ENCODE data around the gene ANKRD65.

DNA sequence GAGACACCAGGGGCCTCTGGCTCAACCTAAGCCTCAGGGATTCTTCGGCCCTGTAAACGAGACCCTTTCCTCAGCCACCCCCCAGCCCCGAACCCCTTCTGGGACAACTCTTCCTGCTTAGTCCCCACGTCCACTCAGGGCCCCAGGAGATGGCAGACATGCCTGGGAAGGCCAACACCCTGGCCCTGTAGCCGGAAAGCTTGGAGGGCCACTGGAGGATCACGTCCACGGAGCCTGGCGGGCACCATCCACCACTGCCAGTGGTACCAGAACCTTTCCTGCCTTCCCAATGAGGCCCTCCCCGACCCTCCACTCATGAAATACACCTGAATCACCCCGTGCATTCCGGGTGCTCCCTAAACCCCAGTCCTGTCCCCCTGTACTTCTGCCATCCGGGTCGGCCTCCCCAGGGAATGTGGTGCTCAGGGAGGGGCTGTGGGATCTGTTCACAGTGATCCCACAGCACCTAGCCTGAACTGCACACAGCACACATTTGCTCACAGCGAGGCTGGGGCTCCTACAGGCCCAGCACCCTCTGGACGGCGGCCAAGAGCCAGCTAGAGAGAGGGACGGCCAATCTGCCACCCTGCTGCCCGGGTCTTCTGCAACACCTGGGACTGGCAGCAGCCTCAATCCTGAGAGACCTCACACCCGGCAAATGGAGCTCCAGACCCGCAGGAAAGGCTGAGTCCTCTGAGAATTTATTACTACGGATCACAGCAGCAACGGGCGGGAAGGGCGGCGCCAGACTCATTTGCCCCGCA is 47.8 kb downstream of the ANKRD65 start:
- TF ChIP-seq CTCF (IDR thresholded peaks at IDR 0.05; ENCODE audit: poor library complexity) (no peak), EZH2 (IDR thresholded peaks at IDR 0.05; ENCODE audit: borderline replicate concordance) (no peak)

All from hepatocyte (in vitro differentiated cells).